Liver (tissue), 9 donors: ENCODE measurements around the gene BCKDHB. TPM values are rescaled to one million over a fixed set of nuclear protein-coding genes. Genes with fewer than 3 reads are reported as not detected.
"Not testable (repeated sequence)": the region's sequence is repeated elsewhere in the genome, so short reads cannot be mapped to it uniquely, and the experiment has no call there.

Source experiments
- DNase-seq: peaks from one replicate; pipeline ENCODE4 v3.0.0-alpha.2; 2017; ENCODE audit warnings: low spot score
- H3K27ac ChIP-seq, 2 donors: one replicate each; pipeline ENCODE4 v1.7.0; 2013; ENCODE audit warnings: inconsistent platforms in 2 of 2, low read length in 2 of 2, control low read depth in 1 of 2, low read depth in 1 of 2, mild to moderate bottlenecking in 1 of 2
- H3K27me3 ChIP-seq, 4 donors: one replicate each; pipeline versions ENCODE4 v1.6.1 to v1.7.0; 2013; ENCODE audit warnings: low read length in 3 of 4, inconsistent platforms in 1 of 4, mild to moderate bottlenecking in 1 of 4, moderate library complexity in 1 of 4; ENCODE audit not compliant: control insufficient read depth in 4 of 4, insufficient read depth in 4 of 4
- H3K36me3 ChIP-seq, 4 donors: one replicate each; pipeline versions ENCODE4 v1.6.1 to v1.7.0; 2013; ENCODE audit warnings: low read length in 3 of 4, mild to moderate bottlenecking in 3 of 4, low read depth in 1 of 4, moderate library complexity in 1 of 4; ENCODE audit not compliant: control insufficient read depth in 4 of 4, insufficient read depth in 3 of 4
- H3K4me1 ChIP-seq, 4 donors: one replicate each; pipeline versions ENCODE4 v1.6.1 to v1.7.0; 2013; ENCODE audit warnings: low read length in 3 of 4, mild to moderate bottlenecking in 3 of 4, moderate library complexity in 1 of 4; ENCODE audit not compliant: control insufficient read depth in 4 of 4, insufficient read depth in 4 of 4
- H3K4me3 ChIP-seq, 3 donors: one replicate each; pipeline versions ENCODE4 v1.6.1 to v1.7.0; 2013; ENCODE audit warnings: low read length in 3 of 3, control low read depth in 1 of 3, low read depth in 1 of 3, mild to moderate bottlenecking in 1 of 3
- H3K9ac ChIP-seq, 2 donors: one replicate each; pipeline ENCODE4 v1.7.0; 2013; ENCODE audit warnings: low read length in 2 of 2, mild to moderate bottlenecking in 2 of 2, moderate library complexity in 2 of 2, control low read depth in 1 of 2, low read depth in 1 of 2
- H3K9me3 ChIP-seq, 4 donors: one replicate each; pipeline versions ENCODE4 v1.6.1 to v1.7.0; 2013; ENCODE audit warnings: low read length in 3 of 4; ENCODE audit not compliant: control insufficient read depth in 4 of 4
- ATF3 ChIP-seq: IDR thresholded peaks from 2 replicates; pipeline ENCODE4 v1.6.1; 2016; ENCODE audit warnings: antibody characterized with exemption
- GABPA ChIP-seq, 2 donors: IDR thresholded peaks in 1 of 2; conservative IDR thresholded peaks in 1 of 2; 2 replicates each; pipeline ENCODE4 v1.6.1; 2016; ENCODE audit warnings: antibody characterized with exemption in 2 of 2, mild to moderate bottlenecking in 1 of 2, moderate library complexity in 1 of 2
- NR2F2 ChIP-seq: IDR thresholded peaks from 2 replicates; pipeline ENCODE4 v1.6.1; 2016; ENCODE audit warnings: antibody characterized with exemption
- RAD21 ChIP-seq, 2 donors: IDR thresholded peaks; 2 replicates each; pipeline ENCODE4 v1.6.1; 2016; ENCODE audit warnings: antibody characterized with exemption in 2 of 2, mild to moderate bottlenecking in 2 of 2
- REST ChIP-seq: IDR thresholded peaks from 2 replicates; pipeline ENCODE4 v1.6.1; 2016; ENCODE audit warnings: antibody characterized with exemption, mild to moderate bottlenecking
- TAF1 ChIP-seq: conservative IDR thresholded peaks from 2 replicates; pipeline ENCODE4 v1.6.1; 2016; ENCODE audit warnings: antibody characterized with exemption, mild to moderate bottlenecking
- YY1 ChIP-seq: IDR thresholded peaks from 2 replicates; pipeline ENCODE4 v1.6.1; 2016; ENCODE audit warnings: antibody characterized with exemption, mild to moderate bottlenecking
- ZBTB33 ChIP-seq: IDR thresholded peaks from 2 replicates; pipeline ENCODE4 v1.6.1; 2016; ENCODE audit warnings: antibody characterized with exemption
- WGBS: extraction: QIAGEN DNeasy Blood & Tissue Kit; methylation state at CpG from one replicate; pipeline ENCODE4 v1.1.7; 2013; 5-methylcytosine and 5-hydroxymethylcytosine counted together
- polyA plus RNA-seq, 2 donors: library from polyadenylated mRNA; stranded (reverse) in 1 of 2; unstranded in 1 of 2; fragments of 200-250 nt in 1 of 2; fragments of >200 nt in 1 of 2; fragmentation: Nextera tagmentation in 1 of 2; extraction: Ambion mirVana in 1 of 2; gene quantifications; one replicate each; pipeline versions ENCODE4 v1.2.1 to v1.2.3, GENCODE V29; 2013 to 2015
- total RNA-seq, 2 donors: library from RNA; depleted of rRNA; stranded (reverse); fragments of >200 nt; gene quantifications; one replicate each; pipeline ENCODE4 v1.2.3, GENCODE V29; 2014
- TF ChIP-seq, protein P1 (sequence below): fragments of 150-350 bp; IDR thresholded peaks from 2 replicates; pipeline ENCODE4 v1.5.1; 2017; ENCODE audit warnings: improper control_type of control experiment, low read depth, low read length; ENCODE audit not compliant: missing input control
- donor health status: healthy.
- donor health status: healthy.
- donor health status: healthy.
- donor health status: healthy.
- donor health status: healthy.

Gene BCKDHB
- total and polyA plus RNA-seq, 4 donors, result 13.0 to 74.8 (median 31.6) TPM

- 96% methylated on average over 3 of the region's 3 CpGs for WGBS
- Histone ChIP-seq H3K4me3 (no peak overlapping the region), H3K9me3 (no peaks in the 10 kb centered on the region), H3K9ac (no peak overlapping the region), H3K27ac (no peak overlapping the region), H3K4me1 (no peaks in the 10 kb centered on the region), H3K27me3 (no peaks in the 10 kb centered on the region), H3K36me3 (no peaks in the 10 kb centered on the region)
- no peak for TF ChIP-seq ATF3
- no peak for TF ChIP-seq TAF1
- TF ChIP-seq GABPA (IDR thresholded peaks at IDR 0.05 in 1 of 2, conservative IDR thresholded peaks at IDR 0.05 in 1 of 2), result no peak
- no peak for TF ChIP-seq YY1
- TF ChIP-seq NR2F2, result no peak
- TF ChIP-seq ZBTB33, result no peak
- no peak for DNase-seq
These were observed 104.8 kb downstream of the BCKDHB start for GRCh38 chr6:80211286-80211685.

- H3K4me3 ChIP-seq, H3K4me1 ChIP-seq, H3K9ac ChIP-seq, H3K27me3 ChIP-seq, DNase-seq, H3K27ac ChIP-seq, H3K36me3 ChIP-seq, H3K9me3 ChIP-seq: not testable (repeated sequence)
- WGBS, result 88% methylated on average over 4 of the region's 4 CpGs
These were observed 105.4 kb downstream of the BCKDHB start for GRCh38 chr6:80211890-80212289.

DNA sequence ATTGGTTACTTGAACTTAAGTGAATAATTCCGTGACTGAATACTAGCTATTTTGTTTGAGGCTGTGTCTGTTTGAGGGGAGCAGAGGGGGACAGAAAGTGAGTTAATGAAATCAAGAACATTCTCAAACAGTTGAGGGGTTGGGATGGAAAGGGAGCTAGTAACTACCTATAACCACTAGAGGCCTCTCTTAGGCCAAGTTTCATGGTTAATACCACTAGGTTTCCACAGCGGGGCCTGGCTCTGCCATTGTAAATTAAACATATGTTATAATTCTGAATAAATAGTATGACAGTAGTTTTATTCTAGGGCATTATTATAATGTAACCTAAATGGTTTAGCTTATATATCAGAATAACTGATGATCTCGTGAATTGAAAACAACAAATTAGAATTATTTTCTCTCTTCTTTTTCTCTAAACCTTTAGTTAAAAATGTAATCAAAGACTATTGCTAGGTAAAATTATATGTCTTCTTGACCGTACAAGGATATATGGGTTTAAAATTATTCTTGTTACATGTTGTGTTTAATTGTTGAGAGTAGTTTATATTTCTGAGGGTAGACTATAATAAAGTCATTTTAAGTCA is 108.1 kb downstream of the BCKDHB start:
- Histone ChIP-seq H3K36me3 (peaks cover 0 to 3% (median 2%) of the 10 kb centered on the region in 4 donors), H3K9ac (no peak overlapping the region), H3K27ac (no peak overlapping the region), H3K4me3 (no peak overlapping the region), H3K4me1 (no peaks in the 10 kb centered on the region), H3K9me3 (no peaks in the 10 kb centered on the region), H3K27me3 (no peaks in the 10 kb centered on the region)
- 54% methylated on average over 4 of the region's 4 CpGs for WGBS
- no peak for DNase-seq
- TF ChIP-seq REST, result no peak
- TF ChIP-seq RAD21 (IDR thresholded peaks at IDR 0.05), result peak; percentile 83 to 86
- TF ChIP-seq, protein P1, sequence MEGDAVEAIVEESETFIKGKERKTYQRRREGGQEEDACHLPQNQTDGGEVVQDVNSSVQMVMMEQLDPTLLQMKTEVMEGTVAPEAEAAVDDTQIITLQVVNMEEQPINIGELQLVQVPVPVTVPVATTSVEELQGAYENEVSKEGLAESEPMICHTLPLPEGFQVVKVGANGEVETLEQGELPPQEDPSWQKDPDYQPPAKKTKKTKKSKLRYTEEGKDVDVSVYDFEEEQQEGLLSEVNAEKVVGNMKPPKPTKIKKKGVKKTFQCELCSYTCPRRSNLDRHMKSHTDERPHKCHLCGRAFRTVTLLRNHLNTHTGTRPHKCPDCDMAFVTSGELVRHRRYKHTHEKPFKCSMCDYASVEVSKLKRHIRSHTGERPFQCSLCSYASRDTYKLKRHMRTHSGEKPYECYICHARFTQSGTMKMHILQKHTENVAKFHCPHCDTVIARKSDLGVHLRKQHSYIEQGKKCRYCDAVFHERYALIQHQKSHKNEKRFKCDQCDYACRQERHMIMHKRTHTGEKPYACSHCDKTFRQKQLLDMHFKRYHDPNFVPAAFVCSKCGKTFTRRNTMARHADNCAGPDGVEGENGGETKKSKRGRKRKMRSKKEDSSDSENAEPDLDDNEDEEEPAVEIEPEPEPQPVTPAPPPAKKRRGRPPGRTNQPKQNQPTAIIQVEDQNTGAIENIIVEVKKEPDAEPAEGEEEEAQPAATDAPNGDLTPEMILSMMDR, result peak; percentile 73
